ENCODE measurements around the gene CATSPER3. TPM values are rescaled to one million over a fixed set of nuclear protein-coding genes. Genes with fewer than 3 reads are reported as not detected.

The CATSPER3 gene
- total RNA-seq, 1 experiment from 2014 or later: 1.7 TPM

GRCh38 chr5:134934202-134934601, 33.5 kb upstream of the CATSPER3 start:
- no peak for ATAC-seq
- Histone ChIP-seq H3K27ac (ENCODE audit: low read depth, low read length) (no peak overlapping the region), H4K20me1 (ENCODE audit: insufficient read depth) (no peaks in the 10 kb centered on the region), H3K36me3 (ENCODE audit: control insufficient read depth in 1 of 2, insufficient read depth in 2 of 2, low read length in 2 of 2) (0 out of 4 replicates have a peak, but pooled peaks cover 0 to 4% of the 10 kb centered on the region in 2 experiments), H3K4me2 (ENCODE audit: low read length) (no peak overlapping the region), H3K9me3 (ENCODE audit: control insufficient read depth in 1 of 2, insufficient read depth in 1 of 2, low read depth in 1 of 2, low read length in 2 of 2) (no peaks in the 10 kb centered on the region), H3K9ac (ENCODE audit: low read length) (no peak overlapping the region), H3K4me1 (ENCODE audit: control insufficient read depth in 1 of 2, insufficient read depth in 2 of 2, low read length in 2 of 2) (no peaks in the 10 kb centered on the region), H3K9me2 (ENCODE audit: insufficient read depth) (no peaks in the 10 kb centered on the region), H3K27me3 (ENCODE audit: insufficient read depth, low read length) (no peaks in the 10 kb centered on the region), H3K79me2 (ENCODE audit: insufficient read depth, low read length) (no peaks in the 10 kb centered on the region), H3K4me3 (replicated peaks in 1 of 2; ENCODE audit: low read depth in 1 of 2, low read length in 2 of 2) (no peak overlapping the region), H2AFZ (ENCODE audit: low read depth, low read length, poor library complexity, severe bottlenecking) (no peak overlapping the region)
- intact Hi-C loops (cut with micrococcal nuclease): no loop called here
- ChIA-PET RAD21 (ENCODE audit: low non-redundant PET in 1 of 2, low total read pairs in 2 of 2, uncharacterized antibody in 2 of 2, unreplicated experiment in 2 of 2) (no interaction called here), CTCF (no interaction called here), POLR2A (no interaction called here)
- BruUV-seq (replicated peaks): no TSS peak
- TF ChIP-seq ZFX (IDR thresholded peaks at IDR 0.05) (no peak), SRF (IDR thresholded peaks at IDR 0.05; ENCODE audit: low read depth) (no peak), FOSL1 (IDR thresholded peaks at IDR 0.05; ENCODE audit: low read depth) (no peak), JUND (IDR thresholded peaks at IDR 0.05) (no peak), CEBPB (IDR thresholded peaks at IDR 0.05; ENCODE audit: low read depth) (no peak), ZNF274 (IDR thresholded peaks at IDR 0.05; ENCODE audit: low read depth, low read length) (no peak), EZH2phosphoT487 (IDR thresholded peaks at IDR 0.05; ENCODE audit: borderline replicate concordance) (no peak)
- DNase-seq (ENCODE audit: low read depth, low spot score): no peak

GRCh38 chr5:134935711-134936602, 31.8 kb upstream of the CATSPER3 start:
- POLR2A ChIA-PET: no interaction called here
- no peak for DNase-seq (ENCODE audit: low read depth, low spot score)
- H3K9me2 ChIP-seq (ENCODE audit: insufficient read depth): no peaks in the 10 kb centered on the region
- no peak overlapping the region for H3K27ac ChIP-seq (ENCODE audit: low read depth, low read length)
- H3K9me3 ChIP-seq (ENCODE audit: control insufficient read depth in 1 of 2, insufficient read depth in 1 of 2, low read depth in 1 of 2, low read length in 2 of 2): no peaks in the 10 kb centered on the region
- H3K9ac ChIP-seq (ENCODE audit: low read length): no peak overlapping the region
- H4K20me1 ChIP-seq (ENCODE audit: insufficient read depth): no peaks in the 10 kb centered on the region
- RAD21 ChIA-PET (ENCODE audit: low non-redundant PET in 1 of 2, low total read pairs in 2 of 2, uncharacterized antibody in 2 of 2, unreplicated experiment in 2 of 2): no interaction called here
- no peak for TF ChIP-seq ZBTB33 (IDR thresholded peaks at IDR 0.05; ENCODE audit: extremely low read depth, insufficient replicate concordance, low read length)
- no peak for TF ChIP-seq ZNF274 (IDR thresholded peaks at IDR 0.05; ENCODE audit: low read depth, low read length)
- no peak for TF ChIP-seq CTCF (IDR thresholded peaks at IDR 0.05 in 2 of 3, conservative IDR thresholded peaks at IDR 0.05 in 1 of 3; ENCODE audit: borderline replicate concordance in 1 of 3, insufficient read depth in 1 of 3, low read depth in 2 of 3, low read length in 2 of 3)
- CTCF ChIA-PET: interaction anchor here (1.0 kb wide), 1 partner anchor 19 kb away, joined by 3 read pairs; no protein-coding TSS in a partner anchor
- H3K4me2 ChIP-seq (ENCODE audit: low read length): no peak overlapping the region
- BruUV-seq (replicated peaks): no TSS peak
- ATAC-seq: no peak
- no peaks in the 10 kb centered on the region for H3K27me3 ChIP-seq (ENCODE audit: insufficient read depth, low read length)
- no peak overlapping the region for H3K4me3 ChIP-seq (replicated peaks in 1 of 2; ENCODE audit: low read depth in 1 of 2, low read length in 2 of 2)
- no peak overlapping the region for H2AFZ ChIP-seq (ENCODE audit: low read depth, low read length, poor library complexity, severe bottlenecking)
- H3K36me3 ChIP-seq (ENCODE audit: control insufficient read depth in 1 of 2, insufficient read depth in 2 of 2, low read length in 2 of 2): no peaks in the 10 kb centered on the region
- H3K4me1 ChIP-seq (ENCODE audit: control insufficient read depth in 1 of 2, insufficient read depth in 2 of 2, low read length in 2 of 2): no peaks in the 10 kb centered on the region
- no peaks in the 10 kb centered on the region for H3K79me2 ChIP-seq (ENCODE audit: insufficient read depth, low read length)
- intact Hi-C loops (cut with micrococcal nuclease): no loop called here

All from HCT116 (cell line).